ENCODE results near the gene BOK.
"Not testable (repeated sequence)": the region's sequence is repeated elsewhere in the genome, so short reads cannot be mapped to it uniquely, and the experiment has no call there.

The BOK gene

GRCh38 chr2:241563981-241564595 lies 5.5 kb downstream of the BOK start:
- Histone ChIP-seq H3K9ac (ENCODE audit: low read depth, low read length) (no peak overlapping the region), H3K9me3 (ENCODE audit: insufficient read depth, low read length, severe bottlenecking) (no peaks in the 10 kb centered on the region), H3K36me3 (ENCODE audit: insufficient read depth, low read length) (no peaks in the 10 kb centered on the region), H3K27ac (ENCODE audit: low read length) (no peak overlapping the region), H3K4me1 (ENCODE audit: insufficient read depth, low read length) (no peaks in the 10 kb centered on the region), H3K79me2 (ENCODE audit: insufficient read depth, low read length) (no peaks in the 10 kb centered on the region), H3K4me2 (ENCODE audit: insufficient read depth, low read length) (no peak overlapping the region), H3K27me3 (ENCODE audit: insufficient read depth, low read length, poor library complexity) (no peaks in the 10 kb centered on the region), H4K20me1 (ENCODE audit: insufficient read depth, low read length) (no peaks in the 10 kb centered on the region), H3K4me3 (ENCODE audit: low read depth in 1 of 2, low read length in 2 of 2) (no peak overlapping the region), H2AFZ (ENCODE audit: low read depth, low read length) (no peak overlapping the region)
- DNase-seq (no peak), ATAC-seq (ENCODE audit: insufficient read depth, low read depth) (no peak)
- TF ChIP-seq CTCF (IDR thresholded peaks at IDR 0.05; ENCODE audit: borderline replicate concordance, extremely low read depth, low read length, poor library complexity, severe bottlenecking) (no peak), EZH2 (IDR thresholded peaks at IDR 0.05; ENCODE audit: borderline replicate concordance, low read depth, low read length, severe bottlenecking) (no peak)

DNA sequence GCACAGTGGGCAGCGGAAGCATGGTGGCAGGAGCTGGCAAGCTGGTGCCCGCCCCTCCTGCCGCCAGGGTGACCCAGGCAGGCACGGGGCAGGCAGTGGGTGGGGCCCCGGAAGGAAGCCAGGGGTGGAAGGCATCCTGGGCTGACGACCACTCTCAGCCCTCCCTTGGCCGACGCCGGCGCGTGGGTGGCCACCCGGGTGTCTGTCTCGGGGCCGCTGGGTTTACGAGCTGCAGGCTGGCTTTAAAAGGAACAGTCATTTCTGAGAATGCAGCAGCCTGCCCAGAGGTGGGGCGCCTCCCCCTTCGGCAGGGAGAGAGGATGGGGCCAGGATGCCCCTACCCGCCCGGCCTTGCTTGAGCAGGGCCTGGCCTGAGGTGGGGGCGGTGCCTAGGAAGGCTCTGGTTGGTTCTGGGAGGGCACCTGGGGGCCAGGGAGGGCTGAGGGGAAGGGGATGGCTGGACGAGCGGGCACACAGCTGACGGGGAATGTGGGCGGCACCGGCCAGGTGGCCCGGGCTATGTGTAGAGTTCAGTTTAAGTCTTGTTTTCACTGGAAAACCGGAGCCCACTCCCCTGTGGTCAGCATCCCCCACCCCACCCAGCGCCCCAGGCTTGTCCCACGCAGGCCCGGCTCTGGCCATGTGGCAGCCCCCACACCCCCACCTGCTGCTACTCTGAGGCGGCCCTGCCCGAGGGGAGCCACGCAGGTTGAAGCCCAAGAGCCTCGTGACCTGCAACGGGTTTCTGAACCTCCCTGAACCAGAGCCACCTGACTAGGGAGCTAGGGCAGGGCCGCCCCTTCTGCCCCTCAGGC lies 6.3 kb downstream of the BOK start:
- Histone ChIP-seq H3K36me3 (ENCODE audit: insufficient read depth, low read length) (no peaks in the 10 kb centered on the region), H4K20me1 (ENCODE audit: insufficient read depth, low read length) (no peaks in the 10 kb centered on the region), H2AFZ (ENCODE audit: low read depth, low read length) (no peak overlapping the region), H3K27ac (ENCODE audit: low read length) (no peak overlapping the region), H3K9ac (ENCODE audit: low read depth, low read length) (no peak overlapping the region), H3K4me3 (ENCODE audit: low read depth in 1 of 2, low read length in 2 of 2) (no peak overlapping the region), H3K9me3 (ENCODE audit: insufficient read depth, low read length, severe bottlenecking) (no peaks in the 10 kb centered on the region), H3K4me2 (ENCODE audit: insufficient read depth, low read length) (no peak overlapping the region), H3K4me1 (ENCODE audit: insufficient read depth, low read length) (no peaks in the 10 kb centered on the region), H3K79me2 (ENCODE audit: insufficient read depth, low read length) (no peaks in the 10 kb centered on the region), H3K27me3 (ENCODE audit: insufficient read depth, low read length, poor library complexity) (no peaks in the 10 kb centered on the region)
- TF ChIP-seq EZH2 (IDR thresholded peaks at IDR 0.05; ENCODE audit: borderline replicate concordance, low read depth, low read length, severe bottlenecking) (no peak), CTCF (IDR thresholded peaks at IDR 0.05; ENCODE audit: borderline replicate concordance, extremely low read depth, low read length, poor library complexity, severe bottlenecking) (no peak)
- no peak for ATAC-seq (ENCODE audit: insufficient read depth, low read depth)
- DNase-seq: no peak

- no peak overlapping the region for H3K4me2 ChIP-seq (ENCODE audit: insufficient read depth, low read length)
- no peaks in the 10 kb centered on the region for H4K20me1 ChIP-seq (ENCODE audit: insufficient read depth, low read length)
- H3K36me3 ChIP-seq (ENCODE audit: insufficient read depth, low read length): no peaks in the 10 kb centered on the region
- TF ChIP-seq EZH2 (IDR thresholded peaks at IDR 0.05; ENCODE audit: borderline replicate concordance, low read depth, low read length, severe bottlenecking): no peak
- TF ChIP-seq CTCF (IDR thresholded peaks at IDR 0.05; ENCODE audit: borderline replicate concordance, extremely low read depth, low read length, poor library complexity, severe bottlenecking): no peak
- H3K27ac ChIP-seq (ENCODE audit: low read length): no peak overlapping the region
- ATAC-seq (ENCODE audit: insufficient read depth, low read depth): no peak
- no peak overlapping the region for H3K4me3 ChIP-seq (ENCODE audit: low read depth in 1 of 2, low read length in 2 of 2)
- H3K9ac ChIP-seq (ENCODE audit: low read depth, low read length): no peak overlapping the region
- no peaks in the 10 kb centered on the region for H3K79me2 ChIP-seq (ENCODE audit: insufficient read depth, low read length)
- H3K4me1 ChIP-seq (ENCODE audit: insufficient read depth, low read length): no peaks in the 10 kb centered on the region
- no peaks in the 10 kb centered on the region for H3K27me3 ChIP-seq (ENCODE audit: insufficient read depth, low read length, poor library complexity)
- no peak overlapping the region for H2AFZ ChIP-seq (ENCODE audit: low read depth, low read length)
- no peak for DNase-seq
- no peaks in the 10 kb centered on the region for H3K9me3 ChIP-seq (ENCODE audit: insufficient read depth, low read length, severe bottlenecking)
These were observed 6.9 kb downstream of the BOK start for GRCh38 chr2:241565411-241565810.

DNA sequence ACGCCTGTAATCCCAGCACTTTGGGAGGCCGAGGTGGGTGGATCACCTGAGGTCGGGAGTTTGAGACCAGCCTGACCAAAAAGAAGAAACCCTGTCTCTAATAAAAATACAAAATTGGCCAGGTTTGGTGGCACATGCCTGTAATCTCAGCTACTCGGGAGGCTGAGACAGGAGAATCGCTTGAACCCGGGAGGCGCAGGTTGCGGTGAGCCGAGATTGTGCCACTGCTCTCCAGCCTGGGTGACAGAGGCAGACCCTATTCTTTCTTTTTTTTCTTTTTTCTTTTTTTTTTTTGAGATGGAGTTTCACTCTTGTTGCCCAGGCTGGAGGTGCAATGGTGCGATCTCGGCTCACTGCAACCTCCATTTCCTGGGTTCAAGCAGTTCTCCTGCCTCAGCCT lies 7.5 kb downstream of the BOK start:
- not testable (repeated sequence) for H3K36me3 ChIP-seq (ENCODE audit: insufficient read depth, low read length); H3K9ac ChIP-seq (ENCODE audit: low read depth, low read length); H3K4me1 ChIP-seq (ENCODE audit: insufficient read depth, low read length); ATAC-seq (ENCODE audit: insufficient read depth, low read depth); H3K4me2 ChIP-seq (ENCODE audit: insufficient read depth, low read length); H3K9me3 ChIP-seq (ENCODE audit: insufficient read depth, low read length, severe bottlenecking); H3K27ac ChIP-seq (ENCODE audit: low read length); H4K20me1 ChIP-seq (ENCODE audit: insufficient read depth, low read length); H3K4me3 ChIP-seq (ENCODE audit: low read depth in 1 of 2, low read length in 2 of 2); H2AFZ ChIP-seq (ENCODE audit: low read depth, low read length); H3K27me3 ChIP-seq (ENCODE audit: insufficient read depth, low read length, poor library complexity); H3K79me2 ChIP-seq (ENCODE audit: insufficient read depth, low read length); DNase-seq
